Subcutaneous abdominal adipose tissue (tissue), 5 donors: ENCODE results near the gene CCDC92.

Source experiments
- H3K27ac ChIP-seq: one replicate; pipeline ENCODE4 v1.7.0; 2013; ENCODE audit warnings: low read depth, mild to moderate bottlenecking, inconsistent platforms, low read length, moderate library complexity
- H3K27me3 ChIP-seq, 5 donors: one replicate each; pipeline ENCODE4 v1.7.0; 2013; ENCODE audit warnings: low read length in 5 of 5, inconsistent platforms in 1 of 5; ENCODE audit not compliant: control insufficient read depth in 5 of 5, insufficient read depth in 4 of 5
- H3K36me3 ChIP-seq, 5 donors: one replicate each; pipeline ENCODE4 v1.7.0; 2013; ENCODE audit warnings: low read length in 5 of 5; ENCODE audit not compliant: control insufficient read depth in 5 of 5, insufficient read depth in 5 of 5
- H3K4me1 ChIP-seq, 5 donors: one replicate each; pipeline ENCODE4 v1.7.0; 2013; ENCODE audit warnings: low read length in 5 of 5, mild to moderate bottlenecking in 3 of 5, moderate library complexity in 1 of 5; ENCODE audit not compliant: control insufficient read depth in 5 of 5, insufficient read depth in 5 of 5
- H3K4me3 ChIP-seq, 5 donors: one replicate each; pipeline ENCODE4 v1.7.0; 2013; ENCODE audit warnings: low read length in 5 of 5, low read depth in 1 of 5
- H3K9ac ChIP-seq, 5 donors: one replicate each; pipeline ENCODE4 v1.7.0; 2013; ENCODE audit warnings: low read length in 5 of 5, mild to moderate bottlenecking in 4 of 5, moderate library complexity in 3 of 5
- H3K9me3 ChIP-seq, 5 donors: one replicate each; pipeline ENCODE4 v1.7.0; 2013; ENCODE audit warnings: low read length in 5 of 5; ENCODE audit not compliant: control insufficient read depth in 5 of 5
- donor health status: healthy.
- donor health status: healthy.
- donor health status: healthy.
- donor health status: healthy.
- donor health status: healthy.

CCDC92 gene

GRCh38 chr12:123892853-123893252 lies 79.8 kb downstream of the CCDC92 start:
- Histone ChIP-seq H3K4me3 (no peak overlapping the region), H3K9ac (no peak overlapping the region), H3K9me3 (no peaks in the 10 kb centered on the region), H3K27me3 (peaks cover 2 to 33% (median 12%) of the 10 kb centered on the region in 5 donors), H3K4me1 (peaks cover 0 to 8% (median 3%) of the 10 kb centered on the region in 5 donors), H3K36me3 (no peaks in the 10 kb centered on the region), H3K27ac (no peak overlapping the region)

DNA sequence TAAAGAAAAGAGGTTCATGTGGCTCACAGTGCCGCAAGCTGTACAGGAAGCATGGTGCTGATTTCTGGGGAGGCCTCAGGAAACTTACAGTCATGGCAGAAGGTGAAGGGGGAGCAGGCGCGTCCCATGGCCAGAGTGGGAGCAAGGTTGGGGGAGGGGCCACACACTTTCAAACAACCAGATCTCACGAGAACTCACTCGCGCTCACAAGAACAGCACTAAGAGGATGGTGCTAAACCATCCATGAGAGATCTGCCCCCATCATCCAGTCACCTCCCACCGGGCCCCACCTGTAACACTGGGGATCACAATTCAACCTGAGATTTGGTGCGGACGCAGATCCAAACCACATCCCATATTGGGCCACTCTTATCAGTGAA lies 80.5 kb downstream of the CCDC92 start:
- Histone ChIP-seq H3K9me3 (no peaks in the 10 kb centered on the region), H3K27ac (no peak overlapping the region), H3K4me3 (no peak overlapping the region), H3K27me3 (peaks cover 5 to 36% (median 13%) of the 10 kb centered on the region in 5 donors), H3K4me1 (peaks cover 0 to 8% (median 3%) of the 10 kb centered on the region in 5 donors), H3K9ac (no peak overlapping the region), H3K36me3 (no peaks in the 10 kb centered on the region)

GRCh38 chr12:123891516-123892179 lies 81.0 kb downstream of the CCDC92 start:
- H3K9ac ChIP-seq: no peak overlapping the region
- H3K27ac ChIP-seq: no peak overlapping the region
- H3K36me3 ChIP-seq: no peaks in the 10 kb centered on the region
- peaks cover 0 to 4% (median 3%) of the 10 kb centered on the region in 5 donors for H3K4me1 ChIP-seq
- H3K4me3 ChIP-seq: no peak overlapping the region
- no peaks in the 10 kb centered on the region for H3K9me3 ChIP-seq
- peaks cover 6 to 39% (median 19%) of the 10 kb centered on the region in 5 donors for H3K27me3 ChIP-seq

GRCh38 chr12:123891011-123891410 lies 81.6 kb downstream of the CCDC92 start:
- peaks cover 6 to 39% (median 23%) of the 10 kb centered on the region in 5 donors for H3K27me3 ChIP-seq
- H3K9me3 ChIP-seq: no peaks in the 10 kb centered on the region
- no peaks in the 10 kb centered on the region for H3K36me3 ChIP-seq
- H3K9ac ChIP-seq: no peak overlapping the region
- H3K4me3 ChIP-seq: no peak overlapping the region
- no peaks in the 10 kb centered on the region for H3K4me1 ChIP-seq
- no peak overlapping the region for H3K27ac ChIP-seq

DNA sequence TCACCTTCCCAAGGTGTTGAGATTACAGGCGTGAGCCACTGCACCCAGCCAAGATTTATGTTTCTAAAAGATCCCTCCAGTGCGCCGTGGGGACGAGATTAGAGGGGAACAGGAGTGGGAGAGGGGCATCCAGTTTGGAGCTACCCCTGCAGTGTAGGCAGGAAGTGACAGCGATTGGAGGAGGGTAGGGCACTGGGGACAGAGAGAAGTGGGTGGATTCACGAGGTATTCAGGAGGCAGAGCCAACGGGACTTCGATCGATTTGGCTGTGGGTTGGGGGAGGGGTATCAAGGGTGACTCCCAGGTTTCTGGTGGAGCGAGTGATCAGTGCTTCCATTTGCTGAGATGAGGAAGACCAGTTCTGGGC lies 82.1 kb downstream of the CCDC92 start:
- peaks cover 6 to 39% (median 23%) of the 10 kb centered on the region in 5 donors for H3K27me3 ChIP-seq
- H3K9ac ChIP-seq: no peak overlapping the region
- H3K4me1 ChIP-seq: no peaks in the 10 kb centered on the region
- no peak overlapping the region for H3K4me3 ChIP-seq
- no peaks in the 10 kb centered on the region for H3K36me3 ChIP-seq
- no peaks in the 10 kb centered on the region for H3K9me3 ChIP-seq
- no peak overlapping the region for H3K27ac ChIP-seq

DNA sequence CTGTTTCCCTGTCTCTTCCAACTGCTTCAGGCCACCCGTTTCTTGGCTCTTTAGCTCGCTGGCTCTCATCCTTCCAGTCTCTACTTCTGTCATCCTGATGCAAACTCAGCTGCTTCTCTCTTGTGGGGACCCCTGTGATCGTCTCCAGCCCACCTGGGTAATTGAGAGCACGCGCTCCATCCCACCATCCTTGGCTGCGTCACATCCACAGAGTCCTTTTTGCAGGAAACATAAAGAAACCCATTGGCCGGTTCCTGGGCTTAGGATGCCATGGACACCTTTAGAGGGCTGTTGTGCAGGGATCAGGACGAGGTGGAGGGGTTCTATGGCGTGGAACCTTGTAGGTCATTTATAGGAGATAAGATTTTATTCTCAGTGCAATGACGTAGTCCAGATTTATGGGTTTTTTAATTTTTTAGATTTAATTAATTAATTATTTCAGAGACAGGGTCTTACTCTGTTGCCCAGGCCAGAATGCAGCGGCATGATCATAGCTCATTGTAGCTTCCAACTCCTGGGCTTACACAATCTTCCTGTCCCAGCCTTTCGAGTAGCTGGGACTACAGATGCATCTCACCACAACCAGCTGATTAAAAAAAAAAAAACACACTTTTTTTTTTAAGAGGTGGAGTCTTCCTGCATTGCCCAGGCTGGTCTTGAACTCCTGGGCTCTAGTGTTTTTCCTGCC lies 82.6 kb downstream of the CCDC92 start:
- H3K36me3 ChIP-seq: no peaks in the 10 kb centered on the region
- H3K9ac ChIP-seq: no peak overlapping the region
- H3K9me3 ChIP-seq: no peaks in the 10 kb centered on the region
- H3K27ac ChIP-seq: no peak overlapping the region
- H3K4me3 ChIP-seq: no peak overlapping the region
- H3K27me3 ChIP-seq: peaks cover 6 to 39% (median 23%) of the 10 kb centered on the region in 5 donors
- no peaks in the 10 kb centered on the region for H3K4me1 ChIP-seq

DNA sequence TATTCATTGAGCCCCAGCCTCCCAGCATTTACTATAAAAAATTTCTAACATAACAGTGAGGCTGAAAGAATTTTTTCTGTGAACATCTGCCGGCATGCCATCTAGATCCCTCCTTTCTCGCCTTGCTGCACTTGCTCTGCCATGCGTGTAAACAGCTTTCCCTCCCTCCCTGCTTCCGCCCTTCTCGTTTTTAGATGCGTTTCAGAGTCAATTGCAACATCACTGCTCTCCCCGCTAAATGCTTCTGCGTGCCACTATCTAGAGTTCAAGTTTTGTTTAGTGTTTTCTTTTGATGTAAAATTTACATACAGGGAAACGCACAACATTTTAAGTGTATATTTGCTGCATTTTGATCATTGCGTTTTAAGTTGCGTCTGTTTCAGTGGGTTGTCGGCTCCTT lies 83.6 kb downstream of the CCDC92 start:
- H3K4me1 ChIP-seq: no peaks in the 10 kb centered on the region
- no peak overlapping the region for H3K4me3 ChIP-seq
- H3K27ac ChIP-seq: no peak overlapping the region
- H3K27me3 ChIP-seq: peaks cover 6 to 39% (median 23%) of the 10 kb centered on the region in 5 donors
- peaks cover 0 to 4% (median 0%) of the 10 kb centered on the region in 5 donors for H3K9me3 ChIP-seq
- H3K36me3 ChIP-seq: no peaks in the 10 kb centered on the region
- H3K9ac ChIP-seq: no peak overlapping the region

- H3K9ac ChIP-seq: no peak overlapping the region
- H3K27me3 ChIP-seq: peaks cover 12 to 32% (median 18%) of the 10 kb centered on the region in 5 donors
- no peaks in the 10 kb centered on the region for H3K36me3 ChIP-seq
- no peak overlapping the region for H3K27ac ChIP-seq
- H3K4me1 ChIP-seq: no peaks in the 10 kb centered on the region
- H3K9me3 ChIP-seq: peaks cover 0 to 4% (median 0%) of the 10 kb centered on the region in 5 donors
- no peak overlapping the region for H3K4me3 ChIP-seq
Measured at GRCh38 chr12:123886931-123887582, 85.6 kb downstream of the CCDC92 start.

DNA sequence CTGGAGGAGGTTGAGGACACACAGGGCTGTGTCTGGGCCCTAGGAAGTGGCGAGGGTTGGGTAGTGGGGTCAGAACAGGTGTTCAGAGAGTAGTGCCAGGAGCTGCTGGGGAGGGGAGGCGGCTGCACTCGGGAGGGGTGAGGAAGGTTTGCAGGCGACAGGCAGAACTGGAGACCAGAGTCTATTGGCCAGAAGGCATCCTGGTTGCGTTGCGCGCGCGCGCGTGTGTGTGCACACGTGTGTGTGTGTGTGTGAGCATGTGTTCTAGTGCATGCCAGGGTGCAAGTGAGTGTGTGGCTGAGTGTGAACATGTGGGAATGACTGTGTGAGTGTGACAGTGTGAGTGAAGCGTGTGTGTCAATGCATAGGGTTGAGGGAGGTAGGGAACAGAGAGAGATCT lies 86.4 kb downstream of the CCDC92 start:
- Histone ChIP-seq H3K4me1 (no peaks in the 10 kb centered on the region), H3K36me3 (no peaks in the 10 kb centered on the region), H3K4me3 (no peak overlapping the region), H3K9ac (no peak overlapping the region), H3K27me3 (peaks cover 8 to 28% (median 12%) of the 10 kb centered on the region in 5 donors), H3K9me3 (peaks cover 0 to 4% (median 0%) of the 10 kb centered on the region in 5 donors), H3K27ac (no peak overlapping the region)
